SK-N-SH treated with all-trans-retinoic acid at 6 μM for 48 hours (cell line): ENCODE results near the gene DHPS.

ENCODE experiments used
- ATAC-seq: fragments of 200-7000 bp; cut with Tn5 transposase; 3 replicates; pipeline ENCODE4 v1.9.1; 2020; ENCODE audit warnings: mild to moderate bottlenecking, moderate library complexity
- ARNTL ChIP-seq: fragments of 450-650 bp; formaldehyde crosslinking; IDR thresholded peaks from 2 replicates; pipeline ENCODE4 v1.5.0; 2020; ENCODE audit warnings: low read depth, mild to moderate bottlenecking, moderate library complexity, borderline replicate concordance
- BACH2 ChIP-seq: fragments of 250-450 bp; sonication (Bioruptor Pico); IDR thresholded peaks from 2 replicates; pipeline ENCODE4 v1.9.0; 2021; ENCODE audit warnings: mild to moderate bottlenecking, borderline replicate concordance
- CSDC2 ChIP-seq: fragments of 250-450 bp; sonication (Bioruptor Pico); IDR thresholded peaks from 2 replicates; pipeline ENCODE4 v1.5.0; 2020; ENCODE audit warnings: mild to moderate bottlenecking, moderate library complexity
- ESRRG ChIP-seq: fragments of 250-450 bp; sonication (Bioruptor Pico); IDR thresholded peaks from 2 replicates; pipeline ENCODE4 v1.6.1; 2021; ENCODE audit warnings: mild to moderate bottlenecking
- GLIS3 ChIP-seq: fragments of 250-450 bp; sonication (Bioruptor Pico); IDR thresholded peaks from 2 replicates; pipeline ENCODE4 v1.5.0; 2020; ENCODE audit warnings: mild to moderate bottlenecking, moderate library complexity
- ISL1 ChIP-seq: fragments of 250-450 bp; sonication (Bioruptor Pico); IDR thresholded peaks from 2 replicates; pipeline ENCODE4 v2.1.2; 2022; ENCODE audit warnings: mild to moderate bottlenecking, moderate library complexity
- OSR1 ChIP-seq: fragments of 250-450 bp; sonication (Bioruptor Pico); IDR thresholded peaks from 2 replicates; pipeline ENCODE4 v1.8.0; 2022; ENCODE audit warnings: moderate library complexity, mild to moderate bottlenecking, inconsistent platforms
- PPARA ChIP-seq: fragments of 250-450 bp; sonication (Bioruptor Pico); IDR thresholded peaks from 2 replicates; pipeline ENCODE4 v1.5.0; 2020; ENCODE audit warnings: mild to moderate bottlenecking, borderline replicate concordance
- RARB ChIP-seq: fragments of 250-450 bp; sonication (Bioruptor Pico); IDR thresholded peaks from 2 replicates; pipeline ENCODE4 v1.8.0; 2021; ENCODE audit warnings: mild to moderate bottlenecking, moderate library complexity
- SNAI2 ChIP-seq: fragments of 250-450 bp; sonication (Bioruptor Pico); IDR thresholded peaks from 2 replicates; pipeline ENCODE4 v1.5.0; 2020; ENCODE audit warnings: mild to moderate bottlenecking, moderate library complexity
- TCF4 ChIP-seq: fragments of 250-450 bp; sonication (Bioruptor Pico); IDR thresholded peaks from 2 replicates; pipeline ENCODE4 v1.8.0; 2021; ENCODE audit warnings: mild to moderate bottlenecking, moderate library complexity, borderline replicate concordance
- TOX ChIP-seq: fragments of 250-450 bp; sonication (Bioruptor Pico); IDR thresholded peaks from 2 replicates; pipeline ENCODE4 v1.8.0; 2021; ENCODE audit warnings: mild to moderate bottlenecking, moderate library complexity, borderline replicate concordance
- ZC3H10 ChIP-seq: fragments of 250-450 bp; sonication (Bioruptor Pico); IDR thresholded peaks from 2 replicates; pipeline ENCODE4 v1.5.1; 2021; ENCODE audit warnings: mild to moderate bottlenecking, moderate library complexity
- ZFP3 ChIP-seq: fragments of 250-450 bp; sonication (Bioruptor Pico); IDR thresholded peaks from 2 replicates; pipeline ENCODE4 v1.5.0; 2020; ENCODE audit warnings: mild to moderate bottlenecking, moderate library complexity
- ZNF70 ChIP-seq: fragments of 450-650 bp; formaldehyde crosslinking; IDR thresholded peaks from 2 replicates; pipeline ENCODE4 v1.5.0; 2020; ENCODE audit warnings: mild to moderate bottlenecking, moderate library complexity
- ZNF8 ChIP-seq: fragments of 450-650 bp; formaldehyde crosslinking; IDR thresholded peaks from 2 replicates; pipeline ENCODE4 v1.5.0; 2020; ENCODE audit warnings: mild to moderate bottlenecking, moderate library complexity
- TF ChIP-seq, protein P1 (sequence below): fragments of 250-450 bp; sonication (Bioruptor Pico); IDR thresholded peaks from 2 replicates; pipeline ENCODE4 v1.8.0; 2020; ENCODE audit warnings: mild to moderate bottlenecking, moderate library complexity, borderline replicate concordance
- TF ChIP-seq, protein P2 (sequence below): fragments of 250-450 bp; sonication (Bioruptor Pico); IDR thresholded peaks from 2 replicates; pipeline ENCODE4 v1.8.0; 2021; ENCODE audit warnings: low read depth, mild to moderate bottlenecking, moderate library complexity, borderline replicate concordance
- TF ChIP-seq, protein P3 (sequence below): fragments of 250-450 bp; sonication (Bioruptor Pico); IDR thresholded peaks from 2 replicates; pipeline ENCODE4 v1.5.1; 2021; ENCODE audit warnings: mild to moderate bottlenecking, moderate library complexity
- TF ChIP-seq, protein P4 (sequence below): fragments of 250-450 bp; sonication (Bioruptor Pico); IDR thresholded peaks from 2 replicates; pipeline ENCODE4 v1.5.0; 2020; ENCODE audit warnings: mild to moderate bottlenecking, moderate library complexity

DHPS gene

DNA sequence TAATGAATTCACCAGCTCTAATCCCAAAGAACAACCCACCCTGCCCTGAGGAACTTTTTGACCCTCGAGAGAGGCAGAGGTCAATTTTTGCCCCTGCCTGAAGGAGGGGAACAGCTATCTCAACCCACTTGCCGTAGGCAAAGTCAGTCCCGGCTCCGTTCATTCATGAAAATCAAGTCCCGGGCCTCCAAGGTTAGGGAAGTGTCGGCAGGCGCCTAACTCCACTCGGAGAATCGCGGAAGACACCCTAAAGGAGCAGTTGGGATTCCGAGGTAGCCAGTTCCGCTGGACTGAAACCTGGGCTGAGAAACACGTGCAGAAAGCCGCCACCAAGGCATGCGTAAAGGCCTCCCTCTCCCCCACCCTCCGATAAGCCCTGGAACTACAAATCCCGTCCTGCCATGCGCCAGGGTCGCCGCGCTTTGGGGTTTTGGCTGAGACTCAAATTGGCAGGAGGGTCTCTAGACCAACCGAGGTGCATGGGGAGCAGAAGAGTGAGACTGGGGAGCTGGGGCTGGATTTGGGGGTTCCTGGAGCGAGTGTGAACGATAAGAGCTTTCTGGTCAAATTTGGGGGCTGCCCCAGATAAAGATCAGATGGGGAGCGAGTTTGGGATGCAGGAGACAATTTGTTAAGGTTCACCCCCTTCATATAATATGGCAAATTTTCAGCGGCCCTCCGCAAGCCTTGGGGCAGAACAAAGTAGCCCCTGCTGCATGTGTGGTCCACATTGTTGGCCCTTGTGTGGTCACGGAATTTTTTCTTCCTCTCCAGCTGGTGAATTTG is 42.2 kb upstream of the DHPS start, which contains the start of gene TNPO2 (continued):
- TF ChIP-seq, protein P1, sequence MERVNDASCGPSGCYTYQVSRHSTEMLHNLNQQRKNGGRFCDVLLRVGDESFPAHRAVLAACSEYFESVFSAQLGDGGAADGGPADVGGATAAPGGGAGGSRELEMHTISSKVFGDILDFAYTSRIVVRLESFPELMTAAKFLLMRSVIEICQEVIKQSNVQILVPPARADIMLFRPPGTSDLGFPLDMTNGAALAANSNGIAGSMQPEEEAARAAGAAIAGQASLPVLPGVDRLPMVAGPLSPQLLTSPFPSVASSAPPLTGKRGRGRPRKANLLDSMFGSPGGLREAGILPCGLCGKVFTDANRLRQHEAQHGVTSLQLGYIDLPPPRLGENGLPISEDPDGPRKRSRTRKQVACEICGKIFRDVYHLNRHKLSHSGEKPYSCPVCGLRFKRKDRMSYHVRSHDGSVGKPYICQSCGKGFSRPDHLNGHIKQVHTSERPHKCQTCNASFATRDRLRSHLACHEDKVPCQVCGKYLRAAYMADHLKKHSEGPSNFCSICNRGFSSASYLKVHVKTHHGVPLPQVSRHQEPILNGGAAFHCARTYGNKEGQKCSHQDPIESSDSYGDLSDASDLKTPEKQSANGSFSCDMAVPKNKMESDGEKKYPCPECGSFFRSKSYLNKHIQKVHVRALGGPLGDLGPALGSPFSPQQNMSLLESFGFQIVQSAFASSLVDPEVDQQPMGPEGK (CRISPR knock-in tag) = no peak
- TF ChIP-seq TCF4 (CRISPR knock-in tag) (no peak), ZNF70 (CRISPR knock-in tag) (no peak), ARNTL (CRISPR knock-in tag) (no peak), ISL1 (CRISPR knock-in tag) (no peak)

DNA sequence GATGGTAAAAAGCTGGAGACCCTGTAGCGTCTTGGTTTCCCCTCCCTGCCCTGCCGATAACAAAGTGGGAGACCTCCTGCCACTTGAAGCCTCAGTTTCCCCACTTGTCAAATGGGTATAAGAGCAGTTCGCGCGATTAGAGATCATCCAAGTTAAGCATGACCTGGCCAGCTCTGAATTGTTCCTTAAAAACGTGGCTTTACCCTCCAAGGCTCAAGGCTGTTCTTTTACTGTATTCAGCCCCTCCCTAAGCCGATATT is 41.6 kb upstream of the DHPS start:
- no peak for TF ChIP-seq TOX (CRISPR knock-in tag)
- no peak for TF ChIP-seq ZFP3
- no peak for TF ChIP-seq ZC3H10 (CRISPR knock-in tag)
- no peak for TF ChIP-seq BACH2 (CRISPR knock-in tag)
- no peak for TF ChIP-seq SNAI2 (CRISPR knock-in tag)
- no peak for TF ChIP-seq OSR1 (CRISPR knock-in tag)
- no peak for TF ChIP-seq ISL1 (CRISPR knock-in tag)
- no peak for TF ChIP-seq GLIS3 (CRISPR knock-in tag)
- TF ChIP-seq CSDC2 (CRISPR knock-in tag) = no peak
- no peak for TF ChIP-seq ZNF8
- TF ChIP-seq PPARA (CRISPR knock-in tag) = no peak
- TF ChIP-seq, protein P2, sequence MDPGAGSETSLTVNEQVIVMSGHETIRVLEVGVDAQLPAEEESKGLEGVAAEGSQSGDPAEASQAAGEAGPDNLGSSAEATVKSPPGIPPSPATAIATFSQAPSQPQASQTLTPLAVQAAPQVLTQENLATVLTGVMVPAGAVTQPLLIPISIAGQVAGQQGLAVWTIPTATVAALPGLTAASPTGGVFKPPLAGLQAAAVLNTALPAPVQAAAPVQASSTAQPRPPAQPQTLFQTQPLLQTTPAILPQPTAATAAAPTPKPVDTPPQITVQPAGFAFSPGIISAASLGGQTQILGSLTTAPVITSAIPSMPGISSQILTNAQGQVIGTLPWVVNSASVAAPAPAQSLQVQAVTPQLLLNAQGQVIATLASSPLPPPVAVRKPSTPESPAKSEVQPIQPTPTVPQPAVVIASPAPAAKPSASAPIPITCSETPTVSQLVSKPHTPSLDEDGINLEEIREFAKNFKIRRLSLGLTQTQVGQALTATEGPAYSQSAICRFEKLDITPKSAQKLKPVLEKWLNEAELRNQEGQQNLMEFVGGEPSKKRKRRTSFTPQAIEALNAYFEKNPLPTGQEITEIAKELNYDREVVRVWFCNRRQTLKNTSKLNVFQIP (CRISPR knock-in tag) = no peak
- TF ChIP-seq ESRRG (CRISPR knock-in tag) = no peak
- no peak for TF ChIP-seq TCF4 (CRISPR knock-in tag)
- no peak for TF ChIP-seq RARB (CRISPR knock-in tag)
- TF ChIP-seq, protein P1 (CRISPR knock-in tag) = no peak
- TF ChIP-seq, protein P3, sequence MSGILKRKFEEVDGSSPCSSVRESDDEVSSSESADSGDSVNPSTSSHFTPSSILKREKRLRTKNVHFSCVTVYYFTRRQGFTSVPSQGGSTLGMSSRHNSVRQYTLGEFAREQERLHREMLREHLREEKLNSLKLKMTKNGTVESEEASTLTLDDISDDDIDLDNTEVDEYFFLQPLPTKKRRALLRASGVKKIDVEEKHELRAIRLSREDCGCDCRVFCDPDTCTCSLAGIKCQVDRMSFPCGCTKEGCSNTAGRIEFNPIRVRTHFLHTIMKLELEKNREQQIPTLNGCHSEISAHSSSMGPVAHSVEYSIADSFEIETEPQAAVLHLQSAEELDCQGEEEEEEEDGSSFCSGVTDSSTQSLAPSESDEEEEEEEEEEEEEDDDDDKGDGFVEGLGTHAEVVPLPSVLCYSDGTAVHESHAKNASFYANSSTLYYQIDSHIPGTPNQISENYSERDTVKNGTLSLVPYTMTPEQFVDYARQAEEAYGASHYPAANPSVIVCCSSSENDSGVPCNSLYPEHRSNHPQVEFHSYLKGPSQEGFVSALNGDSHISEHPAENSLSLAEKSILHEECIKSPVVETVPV (CRISPR knock-in tag) = no peak
- TF ChIP-seq, protein P4, sequence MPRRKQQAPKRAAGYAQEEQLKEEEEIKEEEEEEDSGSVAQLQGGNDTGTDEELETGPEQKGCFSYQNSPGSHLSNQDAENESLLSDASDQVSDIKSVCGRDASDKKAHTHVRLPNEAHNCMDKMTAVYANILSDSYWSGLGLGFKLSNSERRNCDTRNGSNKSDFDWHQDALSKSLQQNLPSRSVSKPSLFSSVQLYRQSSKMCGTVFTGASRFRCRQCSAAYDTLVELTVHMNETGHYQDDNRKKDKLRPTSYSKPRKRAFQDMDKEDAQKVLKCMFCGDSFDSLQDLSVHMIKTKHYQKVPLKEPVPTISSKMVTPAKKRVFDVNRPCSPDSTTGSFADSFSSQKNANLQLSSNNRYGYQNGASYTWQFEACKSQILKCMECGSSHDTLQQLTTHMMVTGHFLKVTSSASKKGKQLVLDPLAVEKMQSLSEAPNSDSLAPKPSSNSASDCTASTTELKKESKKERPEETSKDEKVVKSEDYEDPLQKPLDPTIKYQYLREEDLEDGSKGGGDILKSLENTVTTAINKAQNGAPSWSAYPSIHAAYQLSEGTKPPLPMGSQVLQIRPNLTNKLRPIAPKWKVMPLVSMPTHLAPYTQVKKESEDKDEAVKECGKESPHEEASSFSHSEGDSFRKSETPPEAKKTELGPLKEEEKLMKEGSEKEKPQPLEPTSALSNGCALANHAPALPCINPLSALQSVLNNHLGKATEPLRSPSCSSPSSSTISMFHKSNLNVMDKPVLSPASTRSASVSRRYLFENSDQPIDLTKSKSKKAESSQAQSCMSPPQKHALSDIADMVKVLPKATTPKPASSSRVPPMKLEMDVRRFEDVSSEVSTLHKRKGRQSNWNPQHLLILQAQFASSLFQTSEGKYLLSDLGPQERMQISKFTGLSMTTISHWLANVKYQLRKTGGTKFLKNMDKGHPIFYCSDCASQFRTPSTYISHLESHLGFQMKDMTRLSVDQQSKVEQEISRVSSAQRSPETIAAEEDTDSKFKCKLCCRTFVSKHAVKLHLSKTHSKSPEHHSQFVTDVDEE (CRISPR knock-in tag) = no peak
- ATAC-seq = peak; percentile 3; the same call in 1 of the 3 replicates
